A549 (cell line): ENCODE data around the gene DDIT4. TPM values are rescaled to one million over a fixed set of nuclear protein-coding genes. Genes with fewer than 3 reads are reported as not detected.

Source experiments
- ATAC-seq, 2 experiments: fragments of 200-7000 bp in 1 of 2; fragments of >200 bp in 1 of 2; cut with Nextera tagmentation in 1 of 2; cut with Tn5 transposase in 1 of 2; 3 replicates each; pipeline versions ENCODE4 v1.8.0 to v1.9.1; 2018 to 2020; ENCODE audit warnings: mild to moderate bottlenecking in 1 of 2, moderate library complexity in 1 of 2
- CTCF ChIA-PET: fragments of 300-600 bp; sonication (Branson Sonifier 250); formaldehyde crosslinking; extraction: SDS; loops from one replicate; lab custom pipeline; 2021; ENCODE audit warnings: antibody characterized with exemption, inconsistent platforms; lab: Yijun Ruan, JAX
- POLR2A ChIA-PET: fragments of 350-600 bp; formaldehyde crosslinking; extraction: SDS; loops from one replicate; lab custom pipeline; 2021; ENCODE audit warnings: antibody characterized with exemption, inconsistent platforms; lab: Yijun Ruan, JAX
- DNase-seq, 2 experiments: peaks; one replicate each; pipeline versions ENCODE4 v3.0.0 to v3.0.0-alpha.2; 2011 to 2016; ENCODE audit warnings: low read depth in 1 of 2, low spot score in 1 of 2
- FAIRE-seq: peaks from 2 replicates; lab custom pipeline; 2011; peaks lifted over from hg19 to GRCh38; lab: Jason Lieb, UNC
- H3K27ac ChIP-seq, 2 experiments: fragments of >200 bp; sonication (Bioruptor Twin); formaldehyde crosslinking; 3 replicates each; pipeline ENCODE4 v1.5.1; 2016 to 2017
- H3K4me1 ChIP-seq: fragments of >200 bp; sonication (Bioruptor Twin); formaldehyde crosslinking; 3 replicates; pipeline ENCODE4 v1.6.1; 2016
- H3K4me2 ChIP-seq: fragments of >200 bp; sonication (Bioruptor Twin); formaldehyde crosslinking; 3 replicates; pipeline ENCODE4 v1.6.1; 2016
- H3K4me3 ChIP-seq: fragments of >200 bp; sonication (Bioruptor Twin); formaldehyde crosslinking; 3 replicates; pipeline ENCODE4 v1.5.1; 2016
- H3K9me3 ChIP-seq: fragments of >200 bp; sonication (Bioruptor Twin); formaldehyde crosslinking; 3 replicates; pipeline ENCODE4 v1.6.1; 2016
- ATOH8 ChIP-seq: fragments of 250-450 bp; sonication (Bioruptor Pico); IDR thresholded peaks from 2 replicates; pipeline ENCODE4 v1.5.0; 2020; ENCODE audit warnings: low read depth, mild to moderate bottlenecking, moderate library complexity
- BHLHE40 ChIP-seq: IDR thresholded peaks from 2 replicates; pipeline ENCODE4 v1.6.1; 2012; ENCODE audit warnings: low read depth, low read length, inconsistent platforms
- CBX2 ChIP-seq: fragments of 200-600 bp; sonication (generic); IDR thresholded peaks from 2 replicates; pipeline ENCODE4 v1.6.1; 2016; ENCODE audit warnings: low read depth, mild to moderate bottlenecking, borderline replicate concordance
- CBX8 ChIP-seq: fragments of 200-600 bp; sonication (generic); IDR thresholded peaks from 2 replicates; pipeline ENCODE4 v1.6.1; 2016
- CEBPB ChIP-seq, 2 experiments: fragments of >200 bp in 1 of 2; sonication (Bioruptor Twin) in 1 of 2; formaldehyde crosslinking in 1 of 2; IDR thresholded peaks; 2 replicates each; pipeline ENCODE4 v1.6.1; 2012 to 2016
- CHD2 ChIP-seq: fragments of 150-350 bp; IDR thresholded peaks from 2 replicates; pipeline ENCODE4 v1.6.1; 2014; ENCODE audit warnings: low read length; ENCODE audit not compliant: partially characterized antibody
- EP300 ChIP-seq, 2 experiments: fragments of >200 bp; sonication (Bioruptor Twin); formaldehyde crosslinking; IDR thresholded peaks; 2 replicates in 1 of 2; 3 replicates in 1 of 2; pipeline ENCODE4 v1.6.1; 2016 to 2017
- FOSL2 ChIP-seq, 2 experiments: fragments of 450-650 bp in 1 of 2; fragments of >200 bp in 1 of 2; sonication (Bioruptor Twin) in 1 of 2; formaldehyde crosslinking; IDR thresholded peaks; 2 replicates each; pipeline versions ENCODE4 v1.5.0 to v1.6.1; 2016 to 2020; ENCODE audit warnings: mild to moderate bottlenecking in 1 of 2, moderate library complexity in 1 of 2
- FOXS1 ChIP-seq: fragments of 250-450 bp; sonication (Bioruptor Pico); IDR thresholded peaks from 2 replicates; pipeline ENCODE4 v1.5.0; 2020; ENCODE audit warnings: mild to moderate bottlenecking, moderate library complexity
- HOXA7 ChIP-seq: fragments of 250-450 bp; sonication (Bioruptor Pico); IDR thresholded peaks from 2 replicates; pipeline ENCODE4 v1.5.0; 2020; ENCODE audit warnings: mild to moderate bottlenecking, moderate library complexity
- HOXB5 ChIP-seq: fragments of 250-450 bp; sonication (Bioruptor Pico); IDR thresholded peaks from 2 replicates; pipeline ENCODE4 v1.5.0; 2020; ENCODE audit warnings: mild to moderate bottlenecking, moderate library complexity
- KDM5A ChIP-seq: fragments of 200-600 bp; sonication (generic); IDR thresholded peaks from 2 replicates; pipeline ENCODE4 v1.6.1; 2016; ENCODE audit warnings: antibody characterized with exemption, mild to moderate bottlenecking
- MAFK ChIP-seq: fragments of 450-650 bp; IDR thresholded peaks from 2 replicates; pipeline ENCODE4 v1.6.1; 2014; ENCODE audit not compliant: partially characterized antibody
- MAX ChIP-seq: IDR thresholded peaks from 2 replicates; pipeline ENCODE4 v1.6.1; 2012
- NR3C1 ChIP-seq: fragments of >200 bp; sonication (Bioruptor Twin); formaldehyde crosslinking; IDR thresholded peaks from 3 replicates; pipeline ENCODE4 v1.6.1; 2017
- PBX3 ChIP-seq: IDR thresholded peaks from 2 replicates; pipeline ENCODE4 v1.6.1; 2012
- PHF8 ChIP-seq: fragments of 200-600 bp; sonication (generic); IDR thresholded peaks from 2 replicates; pipeline ENCODE4 v1.6.1; 2016; ENCODE audit warnings: low read depth, mild to moderate bottlenecking, antibody characterized with exemption, moderate library complexity, borderline replicate concordance
- POLR2A ChIP-seq: IDR thresholded peaks from 2 replicates; pipeline ENCODE4 v1.6.1; 2012; ENCODE audit warnings: mild to moderate bottlenecking, low read length
- RARB ChIP-seq: fragments of 250-450 bp; sonication (Bioruptor Pico); IDR thresholded peaks from 2 replicates; pipeline ENCODE4 v1.8.0; 2021; ENCODE audit warnings: mild to moderate bottlenecking, moderate library complexity
- RNF2 ChIP-seq: fragments of 200-600 bp; sonication (generic); IDR thresholded peaks from 2 replicates; pipeline ENCODE4 v1.6.1; 2016; ENCODE audit warnings: low read depth, mild to moderate bottlenecking, antibody characterized with exemption, moderate library complexity, borderline replicate concordance
- SMC3 ChIP-seq: fragments of >200 bp; sonication (Bioruptor Twin); formaldehyde crosslinking; IDR thresholded peaks from 3 replicates; pipeline ENCODE4 v1.6.1; 2018; ENCODE audit warnings: inconsistent platforms
- TFCP2L1 ChIP-seq: fragments of 250-450 bp; sonication (Bioruptor Pico); IDR thresholded peaks from 2 replicates; pipeline ENCODE4 v1.5.0; 2021; ENCODE audit warnings: mild to moderate bottlenecking
- TP53 ChIP-seq: fragments of 250-450 bp; sonication (Bioruptor Pico); IDR thresholded peaks from 2 replicates; pipeline ENCODE4 v1.5.0; 2021; ENCODE audit warnings: mild to moderate bottlenecking, moderate library complexity
- ZC3H11A ChIP-seq: fragments of 450-650 bp; IDR thresholded peaks from 2 replicates; pipeline ENCODE4 v1.6.1; 2014; ENCODE audit warnings: antibody characterized with exemption, mild to moderate bottlenecking
- ZFP36 ChIP-seq: fragments of 450-650 bp; IDR thresholded peaks from 2 replicates; pipeline ENCODE4 v1.6.1; 2014; ENCODE audit warnings: borderline replicate concordance; ENCODE audit not compliant: partially characterized antibody
- ZNF302 ChIP-seq: fragments of 250-450 bp; sonication (Bioruptor Pico); IDR thresholded peaks from 2 replicates; pipeline ENCODE4 v1.9.0; 2021; ENCODE audit warnings: inconsistent platforms, mild to moderate bottlenecking, moderate library complexity
- ZSCAN20 ChIP-seq: fragments of 250-450 bp; sonication (Bioruptor Pico); IDR thresholded peaks from 2 replicates; pipeline ENCODE4 v1.8.0; 2022; ENCODE audit warnings: mild to moderate bottlenecking, moderate library complexity
- WGBS: methylation state at CpG from one replicate; pipeline ENCODE4 v1.1.6; 2017; ENCODE audit errors: missing lambda C conversion rate; 5-methylcytosine and 5-hydroxymethylcytosine counted together
- polyA plus RNA-seq, 4 experiments: library from polyadenylated mRNA; depleted of rRNA in 3 of 4; stranded (reverse); fragments of >200 nt; fragmentation: RNase III in 1 of 4; extraction: RNeasy Plus Mini Kit Qiagen cat#74134 plus additional on column Dnase treatment in 1 of 4; gene quantifications; 2 replicates in 3 of 4; 3 replicates in 1 of 4; pipeline ENCODE4 v1.2.3, GENCODE V29; 2011 to 2017
- TF ChIP-seq, protein P1 (sequence below): IDR thresholded peaks from 2 replicates; pipeline ENCODE4 v1.6.1; 2012; ENCODE audit warnings: low read depth, borderline replicate concordance
- TF ChIP-seq, protein P2 (sequence below): fragments of >200 bp; sonication (Bioruptor Twin); formaldehyde crosslinking; IDR thresholded peaks from 3 replicates; pipeline ENCODE4 v1.5.1; 2016
- TF ChIP-seq, protein P3 (sequence below): fragments of 200-600 bp; sonication (generic); IDR thresholded peaks from 2 replicates; pipeline ENCODE4 v1.6.1; 2016; ENCODE audit warnings: antibody characterized with exemption, mild to moderate bottlenecking, moderate library complexity
- TF ChIP-seq, protein P4 (sequence below): fragments of >200 bp; sonication (Bioruptor Twin); formaldehyde crosslinking; IDR thresholded peaks from 2 replicates; pipeline ENCODE4 v1.6.1; 2016

Gene DDIT4
- polyA plus RNA-seq, 2 of the 4 experiments (the other 2 are of a cell fraction) = 239 to 392 TPM

DNA sequence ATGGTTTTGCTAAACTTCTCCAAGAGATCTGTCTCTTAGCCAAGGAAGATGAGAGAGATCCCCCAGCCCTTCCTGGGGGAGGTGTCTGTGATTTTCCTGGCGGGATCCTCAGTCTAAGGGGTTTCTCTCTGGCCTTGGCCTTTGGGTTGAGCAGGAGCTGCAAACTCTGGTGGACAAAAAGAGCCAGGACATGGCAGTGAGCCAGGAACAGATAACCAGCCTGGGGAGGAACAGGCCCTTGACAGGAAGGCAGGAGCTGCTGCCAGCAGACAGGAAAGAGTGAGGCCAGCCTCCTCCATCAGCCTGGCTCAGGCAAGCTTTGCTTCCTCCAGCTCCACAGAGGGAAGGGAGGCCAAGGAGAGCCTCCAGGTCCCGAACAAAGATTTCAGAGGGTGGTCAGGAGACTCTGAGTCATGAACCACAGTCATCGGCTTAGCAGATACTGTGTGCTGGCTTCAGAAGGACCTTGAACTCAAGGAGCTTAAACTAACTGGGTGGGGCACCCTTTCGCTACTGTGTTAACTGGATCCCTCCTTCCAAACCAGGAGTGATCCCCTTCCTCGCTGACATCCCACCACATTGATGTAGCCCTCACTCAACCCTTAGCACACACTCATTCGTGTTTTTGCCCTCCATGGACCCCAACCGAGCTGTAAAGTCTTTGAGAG, 34.7 kb downstream of the DDIT4 start:
- ChIA-PET CTCF (interaction anchor here (0.9 to 3.2 kb wide), 7 partner anchors 11 to 33 kb away, joined by 3 to 10 read pairs (median 6); no protein-coding TSS in a partner anchor), POLR2A (interaction anchor here (1.0 to 2.9 kb wide), 6 partner anchors 11 to 47 kb away, joined by 4 to 32 read pairs (median 13); partner anchors contain the start of gene DDIT4)
- 0 out of 3 replicates have a peak overlapping the region, but pooled peaks have one; percentile 11 for H3K4me3 ChIP-seq
- TF ChIP-seq POLR2A (no peak), FOXS1 (CRISPR knock-in tag) (no peak), EP300 (IDR thresholded peaks at IDR 0.05) (peak in 1 of 2 experiments; percentile 33; a peak in 1 of 5 replicates), HOXB5 (CRISPR knock-in tag) (no peak), ZC3H11A (no peak), ZNF302 (CRISPR knock-in tag) (no peak), CEBPB (IDR thresholded peaks at IDR 0.05) (no peak), PBX3 (no peak), RNF2 (no peak), KDM5A (no peak), ZSCAN20 (CRISPR knock-in tag) (0 out of 2 replicates have a peak, but pooled peaks have one; percentile 47), CBX8 (no peak), HOXA7 (no peak), RARB (CRISPR knock-in tag) (no peak), TFCP2L1 (CRISPR knock-in tag) (no peak), NR3C1 (no peak), CHD2 (no peak), TP53 (CRISPR knock-in tag) (no peak), PHF8 (no peak), MAFK (no peak), ATOH8 (no peak), BHLHE40 (no peak), MAX (no peak), FOSL2 (IDR thresholded peaks at IDR 0.05) (peak; percentile 46; the same call in 1 of the 2 replicates), FOSL2 (CRISPR knock-in tag; IDR thresholded peaks at IDR 0.05) (peak; percentile 87), SMC3 (0 out of 3 replicates have a peak, but pooled peaks have one; percentile 13), CBX2 (no peak), ZFP36 (peak; percentile 55)
- TF ChIP-seq, protein P1, sequence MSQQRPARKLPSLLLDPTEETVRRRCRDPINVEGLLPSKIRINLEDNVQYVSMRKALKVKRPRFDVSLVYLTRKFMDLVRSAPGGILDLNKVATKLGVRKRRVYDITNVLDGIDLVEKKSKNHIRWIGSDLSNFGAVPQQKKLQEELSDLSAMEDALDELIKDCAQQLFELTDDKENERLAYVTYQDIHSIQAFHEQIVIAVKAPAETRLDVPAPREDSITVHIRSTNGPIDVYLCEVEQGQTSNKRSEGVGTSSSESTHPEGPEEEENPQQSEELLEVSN = no peak
- TF ChIP-seq, protein P2, sequence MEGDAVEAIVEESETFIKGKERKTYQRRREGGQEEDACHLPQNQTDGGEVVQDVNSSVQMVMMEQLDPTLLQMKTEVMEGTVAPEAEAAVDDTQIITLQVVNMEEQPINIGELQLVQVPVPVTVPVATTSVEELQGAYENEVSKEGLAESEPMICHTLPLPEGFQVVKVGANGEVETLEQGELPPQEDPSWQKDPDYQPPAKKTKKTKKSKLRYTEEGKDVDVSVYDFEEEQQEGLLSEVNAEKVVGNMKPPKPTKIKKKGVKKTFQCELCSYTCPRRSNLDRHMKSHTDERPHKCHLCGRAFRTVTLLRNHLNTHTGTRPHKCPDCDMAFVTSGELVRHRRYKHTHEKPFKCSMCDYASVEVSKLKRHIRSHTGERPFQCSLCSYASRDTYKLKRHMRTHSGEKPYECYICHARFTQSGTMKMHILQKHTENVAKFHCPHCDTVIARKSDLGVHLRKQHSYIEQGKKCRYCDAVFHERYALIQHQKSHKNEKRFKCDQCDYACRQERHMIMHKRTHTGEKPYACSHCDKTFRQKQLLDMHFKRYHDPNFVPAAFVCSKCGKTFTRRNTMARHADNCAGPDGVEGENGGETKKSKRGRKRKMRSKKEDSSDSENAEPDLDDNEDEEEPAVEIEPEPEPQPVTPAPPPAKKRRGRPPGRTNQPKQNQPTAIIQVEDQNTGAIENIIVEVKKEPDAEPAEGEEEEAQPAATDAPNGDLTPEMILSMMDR = no peak
- TF ChIP-seq, protein P3, sequence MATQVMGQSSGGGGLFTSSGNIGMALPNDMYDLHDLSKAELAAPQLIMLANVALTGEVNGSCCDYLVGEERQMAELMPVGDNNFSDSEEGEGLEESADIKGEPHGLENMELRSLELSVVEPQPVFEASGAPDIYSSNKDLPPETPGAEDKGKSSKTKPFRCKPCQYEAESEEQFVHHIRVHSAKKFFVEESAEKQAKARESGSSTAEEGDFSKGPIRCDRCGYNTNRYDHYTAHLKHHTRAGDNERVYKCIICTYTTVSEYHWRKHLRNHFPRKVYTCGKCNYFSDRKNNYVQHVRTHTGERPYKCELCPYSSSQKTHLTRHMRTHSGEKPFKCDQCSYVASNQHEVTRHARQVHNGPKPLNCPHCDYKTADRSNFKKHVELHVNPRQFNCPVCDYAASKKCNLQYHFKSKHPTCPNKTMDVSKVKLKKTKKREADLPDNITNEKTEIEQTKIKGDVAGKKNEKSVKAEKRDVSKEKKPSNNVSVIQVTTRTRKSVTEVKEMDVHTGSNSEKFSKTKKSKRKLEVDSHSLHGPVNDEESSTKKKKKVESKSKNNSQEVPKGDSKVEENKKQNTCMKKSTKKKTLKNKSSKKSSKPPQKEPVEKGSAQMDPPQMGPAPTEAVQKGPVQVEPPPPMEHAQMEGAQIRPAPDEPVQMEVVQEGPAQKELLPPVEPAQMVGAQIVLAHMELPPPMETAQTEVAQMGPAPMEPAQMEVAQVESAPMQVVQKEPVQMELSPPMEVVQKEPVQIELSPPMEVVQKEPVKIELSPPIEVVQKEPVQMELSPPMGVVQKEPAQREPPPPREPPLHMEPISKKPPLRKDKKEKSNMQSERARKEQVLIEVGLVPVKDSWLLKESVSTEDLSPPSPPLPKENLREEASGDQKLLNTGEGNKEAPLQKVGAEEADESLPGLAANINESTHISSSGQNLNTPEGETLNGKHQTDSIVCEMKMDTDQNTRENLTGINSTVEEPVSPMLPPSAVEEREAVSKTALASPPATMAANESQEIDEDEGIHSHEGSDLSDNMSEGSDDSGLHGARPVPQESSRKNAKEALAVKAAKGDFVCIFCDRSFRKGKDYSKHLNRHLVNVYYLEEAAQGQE = no peak
- TF ChIP-seq, protein P4, sequence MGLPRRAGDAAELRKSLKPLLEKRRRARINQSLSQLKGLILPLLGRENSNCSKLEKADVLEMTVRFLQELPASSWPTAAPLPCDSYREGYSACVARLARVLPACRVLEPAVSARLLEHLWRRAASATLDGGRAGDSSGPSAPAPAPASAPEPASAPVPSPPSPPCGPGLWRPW = no peak

More for the DNA sequence above, 34.7 kb downstream of the DDIT4 start:
- peak; percentile 86 for ATAC-seq
- H3K27ac ChIP-seq = peak overlapping the region; percentile 90 to 98
- DNase-seq = peak in 1 of 2 experiments; percentile 89
- FAIRE-seq = no peak
- WGBS = 41% methylated on average over 7 of the region's 7 CpGs
- H3K4me1 ChIP-seq = peaks cover 59% of the 10 kb centered on the region
- H3K9me3 ChIP-seq = no peaks in the 10 kb centered on the region
- H3K4me2 ChIP-seq = peak overlapping the region; percentile 77
